Liver (tissue), 9 donors: ENCODE results near the gene PLEKHN1. TPM values are rescaled to one million over a fixed set of nuclear protein-coding genes. Genes with fewer than 3 reads are reported as not detected.

Experiments used
- DNase-seq: peaks from one replicate; pipeline ENCODE4 v3.0.0-alpha.2; 2017; ENCODE audit warnings: low spot score
- H3K27ac ChIP-seq, 2 donors: one replicate each; pipeline ENCODE4 v1.7.0; 2013; ENCODE audit warnings: inconsistent platforms in 2 of 2, low read length in 2 of 2, control low read depth in 1 of 2, low read depth in 1 of 2, mild to moderate bottlenecking in 1 of 2
- H3K27me3 ChIP-seq, 4 donors: one replicate each; pipeline versions ENCODE4 v1.6.1 to v1.7.0; 2013; ENCODE audit warnings: low read length in 3 of 4, inconsistent platforms in 1 of 4, mild to moderate bottlenecking in 1 of 4, moderate library complexity in 1 of 4; ENCODE audit not compliant: control insufficient read depth in 4 of 4, insufficient read depth in 4 of 4
- H3K36me3 ChIP-seq, 4 donors: one replicate each; pipeline versions ENCODE4 v1.6.1 to v1.7.0; 2013; ENCODE audit warnings: low read length in 3 of 4, mild to moderate bottlenecking in 3 of 4, low read depth in 1 of 4, moderate library complexity in 1 of 4; ENCODE audit not compliant: control insufficient read depth in 4 of 4, insufficient read depth in 3 of 4
- H3K4me1 ChIP-seq, 4 donors: one replicate each; pipeline versions ENCODE4 v1.6.1 to v1.7.0; 2013; ENCODE audit warnings: low read length in 3 of 4, mild to moderate bottlenecking in 3 of 4, moderate library complexity in 1 of 4; ENCODE audit not compliant: control insufficient read depth in 4 of 4, insufficient read depth in 4 of 4
- H3K4me3 ChIP-seq, 3 donors: one replicate each; pipeline versions ENCODE4 v1.6.1 to v1.7.0; 2013; ENCODE audit warnings: low read length in 3 of 3, control low read depth in 1 of 3, low read depth in 1 of 3, mild to moderate bottlenecking in 1 of 3
- H3K9ac ChIP-seq, 2 donors: one replicate each; pipeline ENCODE4 v1.7.0; 2013; ENCODE audit warnings: low read length in 2 of 2, mild to moderate bottlenecking in 2 of 2, moderate library complexity in 2 of 2, control low read depth in 1 of 2, low read depth in 1 of 2
- H3K9me3 ChIP-seq, 4 donors: one replicate each; pipeline versions ENCODE4 v1.6.1 to v1.7.0; 2013; ENCODE audit warnings: low read length in 3 of 4; ENCODE audit not compliant: control insufficient read depth in 4 of 4
- ATF3 ChIP-seq: IDR thresholded peaks from 2 replicates; pipeline ENCODE4 v1.6.1; 2016; ENCODE audit warnings: antibody characterized with exemption
- CTCF ChIP-seq: fragments of 150-350 bp; IDR thresholded peaks from 2 replicates; pipeline ENCODE4 v1.5.1; 2017; ENCODE audit warnings: improper control_type of control experiment, low read depth, low read length; ENCODE audit not compliant: missing input control
- EGR1 ChIP-seq, 2 donors: IDR thresholded peaks; 2 replicates each; pipeline ENCODE4 v1.6.1; 2016 to 2018; ENCODE audit warnings: antibody characterized with exemption in 2 of 2, low read depth in 2 of 2
- FOXA1 ChIP-seq: IDR thresholded peaks from 2 replicates; pipeline ENCODE4 v1.6.1; 2016; ENCODE audit warnings: antibody characterized with exemption
- FOXA2 ChIP-seq: IDR thresholded peaks from 2 replicates; pipeline ENCODE4 v1.6.1; 2016; ENCODE audit warnings: antibody characterized with exemption
- GABPA ChIP-seq, 2 donors: IDR thresholded peaks in 1 of 2; conservative IDR thresholded peaks in 1 of 2; 2 replicates each; pipeline ENCODE4 v1.6.1; 2016; ENCODE audit warnings: antibody characterized with exemption in 2 of 2, mild to moderate bottlenecking in 1 of 2, moderate library complexity in 1 of 2
- HNF4A ChIP-seq, 2 donors: conservative IDR thresholded peaks; 2 replicates each; pipeline ENCODE4 v1.6.1; 2016; ENCODE audit warnings: antibody characterized with exemption in 2 of 2, mild to moderate bottlenecking in 2 of 2
- HNF4G ChIP-seq: IDR thresholded peaks from 2 replicates; pipeline ENCODE4 v1.6.1; 2016; ENCODE audit warnings: antibody characterized with exemption
- JUND ChIP-seq, 2 donors: IDR thresholded peaks; 2 replicates each; pipeline ENCODE4 v1.6.1; 2016; ENCODE audit warnings: antibody characterized with exemption in 2 of 2
- MAX ChIP-seq: IDR thresholded peaks from 2 replicates; pipeline ENCODE4 v1.6.1; 2016; ENCODE audit warnings: antibody characterized with exemption
- NR2F2 ChIP-seq: IDR thresholded peaks from 2 replicates; pipeline ENCODE4 v1.6.1; 2016; ENCODE audit warnings: antibody characterized with exemption
- RAD21 ChIP-seq, 2 donors: IDR thresholded peaks; 2 replicates each; pipeline ENCODE4 v1.6.1; 2016; ENCODE audit warnings: antibody characterized with exemption in 2 of 2, mild to moderate bottlenecking in 2 of 2
- REST ChIP-seq: IDR thresholded peaks from 2 replicates; pipeline ENCODE4 v1.6.1; 2016; ENCODE audit warnings: antibody characterized with exemption, mild to moderate bottlenecking
- RXRA ChIP-seq, 2 donors: IDR thresholded peaks; 2 replicates each; pipeline ENCODE4 v1.6.1; 2017 to 2018; ENCODE audit warnings: antibody characterized with exemption in 2 of 2, mild to moderate bottlenecking in 1 of 2
- SP1 ChIP-seq: IDR thresholded peaks from 2 replicates; pipeline ENCODE4 v1.6.1; 2018; ENCODE audit warnings: antibody characterized with exemption, mild to moderate bottlenecking
- TAF1 ChIP-seq: conservative IDR thresholded peaks from 2 replicates; pipeline ENCODE4 v1.6.1; 2016; ENCODE audit warnings: antibody characterized with exemption, mild to moderate bottlenecking
- YY1 ChIP-seq: IDR thresholded peaks from 2 replicates; pipeline ENCODE4 v1.6.1; 2016; ENCODE audit warnings: antibody characterized with exemption, mild to moderate bottlenecking
- WGBS: extraction: QIAGEN DNeasy Blood & Tissue Kit; methylation state at CpG from one replicate; pipeline ENCODE4 v1.1.7; 2013; 5-methylcytosine and 5-hydroxymethylcytosine counted together
- polyA plus RNA-seq, 2 donors: library from polyadenylated mRNA; stranded (reverse) in 1 of 2; unstranded in 1 of 2; fragments of 200-250 nt in 1 of 2; fragments of >200 nt in 1 of 2; fragmentation: Nextera tagmentation in 1 of 2; extraction: Ambion mirVana in 1 of 2; gene quantifications; one replicate each; pipeline versions ENCODE4 v1.2.1 to v1.2.3, GENCODE V29; 2013 to 2015
- total RNA-seq, 2 donors: library from RNA; depleted of rRNA; stranded (reverse); fragments of >200 nt; gene quantifications; one replicate each; pipeline ENCODE4 v1.2.3, GENCODE V29; 2014
- TF ChIP-seq, protein P1 (sequence below): IDR thresholded peaks from 2 replicates; pipeline ENCODE4 v1.6.1; 2016; ENCODE audit warnings: antibody characterized with exemption
- donor health status: healthy.
- donor health status: healthy.
- donor health status: healthy.
- donor health status: healthy.
- donor health status: healthy.

The PLEKHN1 gene
- total and polyA plus RNA-seq, 4 donors, result 0.17 to 0.18 TPM; not detected in 2

GRCh38 chr1:947958-948357 lies 18.3 kb upstream of the PLEKHN1 start:
- Histone ChIP-seq H3K9me3 (no peaks in the 10 kb centered on the region), H3K27ac (no peak overlapping the region), H3K4me1 (peaks cover 0 to under 1% (median 0%) of the 10 kb centered on the region in 4 donors), H3K27me3 (no peaks in the 10 kb centered on the region), H3K9ac (no peak overlapping the region), H3K4me3 (no peak overlapping the region), H3K36me3 (peaks cover 17 to 77% (median 27%) of the 10 kb centered on the region in 4 donors)
- DNase-seq, result no peak
- TF ChIP-seq FOXA1, result no peak
- no peak for TF ChIP-seq EGR1 (IDR thresholded peaks at IDR 0.05; ENCODE audit: low read depth in 2 of 2)
- no peak for TF ChIP-seq CTCF
- TF ChIP-seq REST, result no peak
- TF ChIP-seq HNF4G, result no peak
- TF ChIP-seq RAD21 (IDR thresholded peaks at IDR 0.05), result no peak
- TF ChIP-seq, protein P1, sequence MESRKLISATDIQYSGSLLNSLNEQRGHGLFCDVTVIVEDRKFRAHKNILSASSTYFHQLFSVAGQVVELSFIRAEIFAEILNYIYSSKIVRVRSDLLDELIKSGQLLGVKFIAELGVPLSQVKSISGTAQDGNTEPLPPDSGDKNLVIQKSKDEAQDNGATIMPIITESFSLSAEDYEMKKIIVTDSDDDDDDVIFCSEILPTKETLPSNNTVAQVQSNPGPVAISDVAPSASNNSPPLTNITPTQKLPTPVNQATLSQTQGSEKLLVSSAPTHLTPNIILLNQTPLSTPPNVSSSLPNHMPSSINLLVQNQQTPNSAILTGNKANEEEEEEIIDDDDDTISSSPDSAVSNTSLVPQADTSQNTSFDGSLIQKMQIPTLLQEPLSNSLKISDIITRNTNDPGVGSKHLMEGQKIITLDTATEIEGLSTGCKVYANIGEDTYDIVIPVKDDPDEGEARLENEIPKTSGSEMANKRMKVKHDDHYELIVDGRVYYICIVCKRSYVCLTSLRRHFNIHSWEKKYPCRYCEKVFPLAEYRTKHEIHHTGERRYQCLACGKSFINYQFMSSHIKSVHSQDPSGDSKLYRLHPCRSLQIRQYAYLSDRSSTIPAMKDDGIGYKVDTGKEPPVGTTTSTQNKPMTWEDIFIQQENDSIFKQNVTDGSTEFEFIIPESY, result no peak
- TF ChIP-seq JUND (IDR thresholded peaks at IDR 0.05), result no peak
- no peak for TF ChIP-seq RXRA (IDR thresholded peaks at IDR 0.05)
- no peak for TF ChIP-seq YY1
- no peak for TF ChIP-seq TAF1
- TF ChIP-seq SP1, result no peak
- no peak for TF ChIP-seq ATF3
- TF ChIP-seq HNF4A (conservative IDR thresholded peaks at IDR 0.05), result no peak
- TF ChIP-seq MAX, result no peak
- TF ChIP-seq NR2F2, result no peak
- TF ChIP-seq FOXA2, result no peak
- TF ChIP-seq GABPA (IDR thresholded peaks at IDR 0.05 in 1 of 2, conservative IDR thresholded peaks at IDR 0.05 in 1 of 2), result no peak
- WGBS, result 96% methylated on average over 15 of the region's 15 CpGs
